HG02571 (cell line): ENCODE results near the gene CRB1.

Experiments used
- ATAC-seq: cut with Tn5 transposase; IDR thresholded peaks from one replicate; pipeline ENCODE4 v1.9.1; 2021; ENCODE audit warnings: mild to moderate bottlenecking, moderate library complexity; ENCODE audit not compliant: unreplicated experiment

The CRB1 gene

GRCh38 chr1:197515421-197515820, 247.4 kb downstream of the CRB1 start:
- ATAC-seq: no peak

GRCh38 chr1:197519741-197520334, 251.8 kb downstream of the CRB1 start:
- no peak for ATAC-seq

DNA sequence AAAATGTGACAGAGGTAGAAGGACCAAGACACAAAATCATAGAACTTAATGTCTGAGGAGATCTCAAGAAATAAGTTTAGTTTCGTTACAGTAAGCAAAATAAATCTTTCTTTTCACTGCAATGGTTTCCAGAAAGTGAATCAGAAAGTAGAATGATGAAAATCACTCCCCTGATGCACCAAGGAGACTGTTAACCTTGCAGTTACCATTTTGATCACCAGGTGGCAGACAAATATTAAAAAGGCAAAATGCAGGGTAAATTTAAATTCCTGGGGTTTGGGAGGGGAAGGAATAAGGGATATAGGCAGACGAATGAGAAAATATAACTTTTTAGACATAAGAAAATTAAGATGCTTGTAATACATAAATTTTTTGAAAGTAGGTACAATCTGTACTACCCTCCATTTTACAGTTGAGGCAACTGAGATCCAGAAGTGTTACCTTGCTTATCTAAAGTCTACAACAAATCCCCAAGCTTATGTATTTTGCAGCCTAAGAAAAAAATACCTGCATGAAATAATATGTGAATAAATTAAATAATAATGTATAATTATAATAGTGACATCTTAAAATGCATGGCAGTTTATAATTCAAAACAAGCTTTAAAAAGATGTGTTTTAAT, 253.2 kb downstream of the CRB1 start:
- ATAC-seq: peak; percentile 74

- ATAC-seq: no peak
These were observed 258.8 kb downstream of the CRB1 start for GRCh38 chr1:197526736-197527371.
